ENCODE measurements around the gene CCDC167. TPM values are rescaled to one million over a fixed set of nuclear protein-coding genes. Genes with fewer than 3 reads are reported as not detected.

Gene CCDC167
- total and polyA plus RNA-seq, 10 of the 15 experiments (the other 5 are each of a cell fraction or from before 2014, with no cell fraction given), result 74.9 to 380 (median 137) TPM

DNA sequence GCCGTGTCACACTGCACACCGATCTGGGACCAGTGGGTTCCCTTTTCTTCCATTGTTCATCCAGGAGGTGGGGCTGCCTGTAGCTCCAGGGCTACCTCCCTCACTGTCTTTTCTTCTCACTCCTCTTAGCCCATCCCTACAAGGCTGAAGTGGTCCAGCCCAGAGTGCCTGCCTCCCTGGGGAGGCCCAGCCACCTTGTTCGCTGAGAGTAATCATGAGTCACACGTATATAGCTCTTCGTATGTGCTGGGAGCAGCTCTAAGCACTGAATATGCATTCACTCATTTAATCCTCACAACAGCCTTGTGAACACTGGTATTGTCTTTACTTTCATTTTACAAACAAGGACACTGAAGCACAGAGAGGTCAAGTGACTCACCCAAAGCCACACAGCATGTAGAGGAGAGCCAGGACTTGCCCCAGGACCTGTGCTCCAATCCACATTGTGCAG lies 14.7 kb upstream of the CCDC167 start:
- no peak for ATAC-seq

DNA sequence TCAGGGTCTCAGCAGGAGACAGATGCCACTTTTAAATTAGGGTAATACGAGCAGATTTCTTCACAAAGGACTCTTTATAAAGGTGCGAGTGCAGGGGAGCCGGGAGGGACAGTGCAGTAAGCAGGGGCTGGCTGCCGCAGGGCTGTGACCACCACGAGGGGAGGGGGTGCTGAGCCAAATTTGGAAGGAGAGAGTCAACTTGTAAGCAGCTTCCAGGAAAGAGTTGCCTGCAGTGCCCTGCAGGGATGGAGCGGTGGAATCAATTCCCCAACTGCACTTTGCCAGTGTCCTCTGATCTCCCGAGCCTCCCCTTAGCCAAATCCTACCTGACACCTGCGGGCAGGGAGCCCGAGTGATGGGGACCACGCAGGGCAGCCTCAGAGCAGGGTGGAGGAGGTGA lies 13.9 kb upstream of the CCDC167 start:
- WGBS (ENCODE audit: insufficient coverage, insufficient replicate concordance, low lambda C conversion rate, missing lambda C conversion rate), result 64% methylated on average over 10 of the region's 10 CpGs
- POLR2A ChIA-PET, result no interaction called here
- no peaks in the 10 kb centered on the region for H4K20me1 ChIP-seq (ENCODE audit: control insufficient read depth, insufficient read depth)
- SMC1A ChIA-PET (ENCODE audit: uncharacterized antibody, unreplicated experiment), result interaction anchor here (4.8 kb wide), 1 partner anchor 10 kb away, joined by 31 read pairs; no protein-coding TSS in a partner anchor
- H2AFZ ChIP-seq (ENCODE audit: control insufficient read depth, low read depth, low read length), result no peak overlapping the region
- H3K27ac ChIP-seq (ENCODE audit: control insufficient read depth, insufficient read depth), result no peak overlapping the region
- intact Hi-C loops (cut with micrococcal nuclease; ENCODE audit: unreplicated experiment), result no loop called here
- no peaks in the 10 kb centered on the region for H3K36me3 ChIP-seq (ENCODE audit: control insufficient read depth in 2 of 2, insufficient read depth in 2 of 2, low read length in 1 of 2)
- H3K79me2 ChIP-seq (ENCODE audit: control insufficient read depth, insufficient read depth, low read length), result no peaks in the 10 kb centered on the region
- H3K9ac ChIP-seq (ENCODE audit: control insufficient read depth, insufficient read depth, low read length), result no peak overlapping the region
- no peaks in the 10 kb centered on the region for H3K9me3 ChIP-seq (replicated peaks; ENCODE audit: control insufficient read depth, insufficient read depth, low read length)
- in situ Hi-C loops (cut with MboI), result no loop called here
- H3K4me1 ChIP-seq (ENCODE audit: control insufficient read depth, insufficient read depth, low read length), result peaks cover 29% of the 10 kb centered on the region
- DNase-seq (ENCODE audit: low read depth, low spot score) (no peak), ATAC-seq (no peak), FAIRE-seq (no peak)
- H3K4me3 ChIP-seq, result no peak overlapping the region
- CTCF ChIA-PET, result no interaction called here
- RAD21 ChIA-PET (ENCODE audit: unreplicated experiment), result interaction anchor here (1.0 kb wide), 1 partner anchor 11 kb away, joined by 3 read pairs; no protein-coding TSS in a partner anchor
- H3K4me2 ChIP-seq (ENCODE audit: control insufficient read depth, insufficient read depth), result no peak overlapping the region
- BruUV-seq (replicated peaks), result no TSS peak
- TF ChIP-seq CHD4 (IDR thresholded peaks at IDR 0.05) (no peak), ATF3 (IDR thresholded peaks at IDR 0.05; ENCODE audit: borderline replicate concordance, extremely low read depth, low read depth, low read length) (no peak), ZSCAN29 (IDR thresholded peaks at IDR 0.05) (no peak), KDM1A (IDR thresholded peaks at IDR 0.05; ENCODE audit: borderline replicate concordance) (no peak), SUZ12 (IDR thresholded peaks at IDR 0.05; ENCODE audit: unreplicated experiment) (no peak), IRF4 (IDR thresholded peaks at IDR 0.05; ENCODE audit: low read depth, low read length) (no peak), SREBF1 (IDR thresholded peaks at IDR 0.05; ENCODE audit: low read length) (no peak), BCL11A (IDR thresholded peaks at IDR 0.05; ENCODE audit: low read depth, low read length) (no peak), SMC3 (IDR thresholded peaks at IDR 0.05; ENCODE audit: borderline replicate concordance, low read length) (no peak), TCF7 (IDR thresholded peaks at IDR 0.05; ENCODE audit: borderline replicate concordance) (no peak)
- TF ChIP-seq, protein P1, sequence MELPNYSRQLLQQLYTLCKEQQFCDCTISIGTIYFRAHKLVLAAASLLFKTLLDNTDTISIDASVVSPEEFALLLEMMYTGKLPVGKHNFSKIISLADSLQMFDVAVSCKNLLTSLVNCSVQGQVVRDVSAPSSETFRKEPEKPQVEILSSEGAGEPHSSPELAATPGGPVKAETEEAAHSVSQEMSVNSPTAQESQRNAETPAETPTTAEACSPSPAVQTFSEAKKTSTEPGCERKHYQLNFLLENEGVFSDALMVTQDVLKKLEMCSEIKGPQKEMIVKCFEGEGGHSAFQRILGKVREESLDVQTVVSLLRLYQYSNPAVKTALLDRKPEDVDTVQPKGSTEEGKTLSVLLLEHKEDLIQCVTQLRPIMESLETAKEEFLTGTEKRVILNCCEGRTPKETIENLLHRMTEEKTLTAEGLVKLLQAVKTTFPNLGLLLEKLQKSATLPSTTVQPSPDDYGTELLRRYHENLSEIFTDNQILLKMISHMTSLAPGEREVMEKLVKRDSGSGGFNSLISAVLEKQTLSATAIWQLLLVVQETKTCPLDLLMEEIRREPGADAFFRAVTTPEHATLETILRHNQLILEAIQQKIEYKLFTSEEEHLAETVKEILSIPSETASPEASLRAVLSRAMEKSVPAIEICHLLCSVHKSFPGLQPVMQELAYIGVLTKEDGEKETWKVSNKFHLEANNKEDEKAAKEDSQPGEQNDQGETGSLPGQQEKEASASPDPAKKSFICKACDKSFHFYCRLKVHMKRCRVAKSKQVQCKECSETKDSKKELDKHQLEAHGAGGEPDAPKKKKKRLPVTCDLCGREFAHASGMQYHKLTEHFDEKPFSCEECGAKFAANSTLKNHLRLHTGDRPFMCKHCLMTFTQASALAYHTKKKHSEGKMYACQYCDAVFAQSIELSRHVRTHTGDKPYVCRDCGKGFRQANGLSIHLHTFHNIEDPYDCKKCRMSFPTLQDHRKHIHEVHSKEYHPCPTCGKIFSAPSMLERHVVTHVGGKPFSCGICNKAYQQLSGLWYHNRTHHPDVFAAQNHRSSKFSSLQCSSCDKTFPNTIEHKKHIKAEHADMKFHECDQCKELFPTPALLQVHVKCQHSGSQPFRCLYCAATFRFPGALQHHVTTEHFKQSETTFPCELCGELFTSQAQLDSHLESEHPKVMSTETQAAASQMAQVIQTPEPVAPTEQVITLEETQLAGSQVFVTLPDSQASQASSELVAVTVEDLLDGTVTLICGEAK (IDR thresholded peaks at IDR 0.05; ENCODE audit: borderline replicate concordance), result no peak
- H3K27me3 ChIP-seq (replicated peaks in 1 of 2; ENCODE audit: control insufficient read depth in 2 of 2, insufficient read depth in 2 of 2, low read length in 1 of 2), result no peaks in the 10 kb centered on the region

More for the DNA sequence above, 14.7 kb upstream of the CCDC167 start:
- peak; percentile 31 for FAIRE-seq
- WGBS (ENCODE audit: insufficient coverage, insufficient replicate concordance, low lambda C conversion rate, missing lambda C conversion rate), result 46% methylated on average over 5 of the region's 5 CpGs
- SMC1A ChIA-PET (ENCODE audit: uncharacterized antibody, unreplicated experiment), result interaction anchor here (1.2 to 4.8 kb wide), 2 partner anchors 11 to 51 kb away, joined by 3 to 31 read pairs; no protein-coding TSS in a partner anchor
- Histone ChIP-seq H3K9ac (ENCODE audit: control insufficient read depth, insufficient read depth, low read length) (no peak overlapping the region), H3K36me3 (ENCODE audit: control insufficient read depth in 2 of 2, insufficient read depth in 2 of 2, low read length in 1 of 2) (no peaks in the 10 kb centered on the region), H3K27ac (ENCODE audit: control insufficient read depth, insufficient read depth) (no peak overlapping the region), H4K20me1 (ENCODE audit: control insufficient read depth, insufficient read depth) (no peaks in the 10 kb centered on the region), H3K4me1 (ENCODE audit: control insufficient read depth, insufficient read depth, low read length) (peaks cover 26% of the 10 kb centered on the region), H3K4me2 (ENCODE audit: control insufficient read depth, insufficient read depth) (no peak overlapping the region), H3K79me2 (ENCODE audit: control insufficient read depth, insufficient read depth, low read length) (no peaks in the 10 kb centered on the region), H2AFZ (ENCODE audit: control insufficient read depth, low read depth, low read length) (no peak overlapping the region), H3K4me3 (no peak overlapping the region), H3K9me3 (replicated peaks; ENCODE audit: control insufficient read depth, insufficient read depth, low read length) (no peaks in the 10 kb centered on the region; the same call in 2 of the 3 replicates), H3K27me3 (replicated peaks in 1 of 2; ENCODE audit: control insufficient read depth in 2 of 2, insufficient read depth in 2 of 2, low read length in 1 of 2) (no peaks in the 10 kb centered on the region)
- CTCF ChIA-PET, result interaction anchor here (0.8 kb wide), 1 partner anchor 24 kb away, joined by 3 read pairs; no protein-coding TSS in a partner anchor
- in situ Hi-C loops (cut with MboI), result no loop called here
- no TSS peak for BruUV-seq (replicated peaks)
- intact Hi-C loops (cut with micrococcal nuclease; ENCODE audit: unreplicated experiment), result no loop called here
- DNase-seq (ENCODE audit: low read depth, low spot score), result no peak
- RAD21 ChIA-PET (ENCODE audit: unreplicated experiment), result interaction anchor here (1.0 kb wide), 1 partner anchor 12 kb away, joined by 3 read pairs; no protein-coding TSS in a partner anchor
- POLR2A ChIA-PET, result interaction anchor here (0.6 to 0.7 kb wide), 3 partner anchors 9 to 18 kb away, joined by 3 to 5 read pairs (median 3); partner anchors contain the start of gene CCDC167
- no peak for TF ChIP-seq TCF7 (IDR thresholded peaks at IDR 0.05; ENCODE audit: borderline replicate concordance)
- peak; percentile 72; the same call in 1 of the 2 replicates for TF ChIP-seq SMARCA5 (IDR thresholded peaks at IDR 0.05)
